H9 (cell line): ENCODE data around the gene RDH5. TPM values are rescaled to one million over a fixed set of nuclear protein-coding genes. Genes with fewer than 3 reads are reported as not detected.

ENCODE experiments used
- DNase-seq: peaks from one replicate; pipeline ENCODE4 v3.0.0-alpha.2; 2017
- H2AFZ ChIP-seq: one replicate; pipeline ENCODE4 v1.6.1; 2013; ENCODE audit warnings: mild to moderate bottlenecking, low read length, control low read depth, moderate library complexity
- H2AK5ac ChIP-seq: 2 replicates; pipeline ENCODE4 v1.6.1; 2013; ENCODE audit warnings: low read length, control low read depth, mixed read lengths; ENCODE audit not compliant: insufficient read length
- H2BK120ac ChIP-seq: one replicate; pipeline ENCODE4 v1.6.1; 2013; ENCODE audit warnings: low read depth, mild to moderate bottlenecking, low read length, control low read depth, inconsistent platforms; ENCODE audit not compliant: poor library complexity, severe bottlenecking
- H2BK12ac ChIP-seq: 2 replicates; pipeline ENCODE4 v1.6.1; 2013; ENCODE audit warnings: low read length, control low read depth, mixed read lengths, low read depth; ENCODE audit not compliant: insufficient read length
- H2BK15ac ChIP-seq: 2 replicates; pipeline ENCODE4 v1.6.1; 2013; ENCODE audit warnings: low read depth, low read length, control low read depth
- H2BK20ac ChIP-seq: one replicate; pipeline ENCODE4 v1.6.1; 2013; ENCODE audit warnings: low read depth, mild to moderate bottlenecking, low read length, control low read depth, inconsistent platforms; ENCODE audit not compliant: poor library complexity, severe bottlenecking
- H2BK5ac ChIP-seq: 2 replicates; pipeline ENCODE4 v1.6.1; 2013; ENCODE audit warnings: low read length, control low read depth, mixed read lengths; ENCODE audit not compliant: insufficient read length
- H3K14ac ChIP-seq: 2 replicates; pipeline ENCODE4 v1.6.1; 2013; ENCODE audit warnings: low read length, control low read depth; ENCODE audit not compliant: insufficient read depth
- H3K18ac ChIP-seq: 2 replicates; pipeline ENCODE4 v1.6.1; 2013; ENCODE audit warnings: low read depth, mild to moderate bottlenecking, mixed read lengths, low read length, control low read depth; ENCODE audit not compliant: insufficient read length
- H3K23ac ChIP-seq: 2 replicates; pipeline ENCODE4 v1.6.1; 2013; ENCODE audit warnings: low read length, control low read depth, mixed read lengths, low read depth; ENCODE audit not compliant: insufficient read length
- H3K23me2 ChIP-seq: 2 replicates; pipeline ENCODE4 v1.6.1; 2013; ENCODE audit warnings: low read depth, mild to moderate bottlenecking, mixed read lengths, low read length, control low read depth; ENCODE audit not compliant: insufficient read length, poor library complexity, severe bottlenecking
- H3K27ac ChIP-seq: 2 replicates; pipeline ENCODE4 v1.5.1; 2013; ENCODE audit warnings: low read length, control low read depth, mixed read lengths, low read depth; ENCODE audit not compliant: insufficient read length
- H3K27me3 ChIP-seq: 2 replicates; pipeline ENCODE4 v1.6.1; 2013; ENCODE audit warnings: low read length, control low read depth, inconsistent platforms; ENCODE audit not compliant: insufficient read depth
- H3K4ac ChIP-seq: 2 replicates; pipeline ENCODE4 v1.6.1; 2013; ENCODE audit warnings: low read depth, mild to moderate bottlenecking, control low read depth, inconsistent platforms, low read length, moderate library complexity
- H3K4me1 ChIP-seq: 2 replicates; pipeline ENCODE4 v1.6.1; 2013; ENCODE audit warnings: low read length, control low read depth, inconsistent platforms; ENCODE audit not compliant: insufficient read depth
- H3K4me2 ChIP-seq: 2 replicates; pipeline ENCODE4 v1.6.1; 2013; ENCODE audit warnings: low read length, control low read depth, mixed read lengths; ENCODE audit not compliant: insufficient read length, insufficient read depth
- H3K56ac ChIP-seq: 2 replicates; pipeline ENCODE4 v1.6.1; 2013; ENCODE audit warnings: low read depth, mild to moderate bottlenecking, mixed read lengths, low read length, control low read depth; ENCODE audit not compliant: insufficient read length
- H3K79me1 ChIP-seq: 2 replicates; pipeline ENCODE4 v1.6.1; 2013; ENCODE audit warnings: low read depth, mild to moderate bottlenecking, moderate library complexity, low read length, control low read depth, inconsistent platforms; ENCODE audit not compliant: insufficient read depth, poor library complexity, severe bottlenecking
- H3K79me2 ChIP-seq: 2 replicates; pipeline ENCODE4 v1.6.1; 2013; ENCODE audit warnings: low read length, control low read depth, inconsistent platforms; ENCODE audit not compliant: insufficient read depth
- H3K9ac ChIP-seq: 2 replicates; pipeline ENCODE4 v1.6.1; 2013; ENCODE audit warnings: low read length, control low read depth, mixed read lengths; ENCODE audit not compliant: insufficient read length; ENCODE audit errors: extremely low read depth
- H3K9me3 ChIP-seq: one replicate; pipeline ENCODE4 v1.6.1; 2013; ENCODE audit warnings: low read depth, low read length, inconsistent platforms; ENCODE audit not compliant: control insufficient read depth
- H3T11ph ChIP-seq: one replicate; pipeline ENCODE4 v1.6.1; 2013; ENCODE audit warnings: mild to moderate bottlenecking, low read length, control low read depth, inconsistent platforms
- H4K20me1 ChIP-seq: one replicate; pipeline ENCODE4 v1.6.1; 2013; ENCODE audit not compliant: control insufficient read depth, insufficient read length, insufficient read depth
- H4K5ac ChIP-seq: 2 replicates; pipeline ENCODE4 v1.6.1; 2013; ENCODE audit warnings: low read depth, mild to moderate bottlenecking, mixed read lengths, low read length, control low read depth; ENCODE audit not compliant: insufficient read length
- H4K8ac ChIP-seq: replicated peaks from 2 replicates; pipeline ENCODE4 v1.6.1; 2013; ENCODE audit warnings: low read length, control low read depth, mixed read lengths, low read depth; ENCODE audit not compliant: insufficient read length
- H4K91ac ChIP-seq: 2 replicates; pipeline ENCODE4 v1.6.1; 2013; ENCODE audit warnings: low read depth, mild to moderate bottlenecking, moderate library complexity, mixed read lengths, low read length, control low read depth; ENCODE audit not compliant: insufficient read length
- H3K27ac Mint-ChIP-seq, 3 experiments: 2 replicates in 2 of 3; 3 replicates in 1 of 3; pipeline ENCODE4 v1.8.0; 2020 to 2021; ENCODE audit warnings: mixed read lengths in 3 of 3, mild to moderate bottlenecking in 1 of 3, moderate library complexity in 1 of 3
- H3K27me3 Mint-ChIP-seq: 2 replicates; pipeline ENCODE4 v1.8.0; 2021; ENCODE audit warnings: low read depth, mild to moderate bottlenecking, moderate library complexity, mixed read lengths
- H3K36me3 Mint-ChIP-seq, 3 experiments: 2 replicates in 2 of 3; 3 replicates in 1 of 3; pipeline ENCODE4 v1.8.0; 2020 to 2021; ENCODE audit warnings: low read depth in 3 of 3, mixed read lengths in 3 of 3; ENCODE audit not compliant: insufficient read depth in 1 of 3
- H3K4me1 Mint-ChIP-seq, 2 experiments: 2 replicates each; pipeline ENCODE4 v1.8.0; 2020; ENCODE audit warnings: mixed read lengths in 2 of 2
- H3K4me3 Mint-ChIP-seq, 2 experiments: 2 replicates in 1 of 2; 3 replicates in 1 of 2; pipeline ENCODE4 v1.8.0; 2020 to 2021; ENCODE audit warnings: mild to moderate bottlenecking in 2 of 2, mixed read lengths in 2 of 2, moderate library complexity in 1 of 2
- H3K9me3 Mint-ChIP-seq, 2 experiments: 2 replicates in 1 of 2; 3 replicates in 1 of 2; pipeline ENCODE4 v1.8.0; 2020; ENCODE audit warnings: mild to moderate bottlenecking in 2 of 2, mixed read lengths in 2 of 2, moderate library complexity in 1 of 2
- WGBS: extraction: QIAGEN DNeasy Blood & Tissue Kit; methylation state at CpG from one replicate; pipeline ENCODE4 v1.1.7; 2013; ENCODE audit warnings: missing lambda C conversion rate, low lambda C conversion rate, mixed read lengths; ENCODE audit not compliant: insufficient read length; ENCODE audit errors: extremely low coverage; 5-methylcytosine and 5-hydroxymethylcytosine counted together
- total RNA-seq: library from RNA; stranded (reverse); gene quantifications from 2 replicates; pipeline ENCODE4 v1.2.1, GENCODE V29; 2021
- TF ChIP-seq, protein P1 (sequence below): fragments of 200-600 bp; sonication (generic); conservative IDR thresholded peaks from 3 replicates; pipeline ENCODE4 v1.8.0; 2021; ENCODE audit warnings: antibody characterized with exemption, mild to moderate bottlenecking

Gene RDH5
- total RNA-seq, 1 experiment from 2014 or later = 6.6 TPM

DNA sequence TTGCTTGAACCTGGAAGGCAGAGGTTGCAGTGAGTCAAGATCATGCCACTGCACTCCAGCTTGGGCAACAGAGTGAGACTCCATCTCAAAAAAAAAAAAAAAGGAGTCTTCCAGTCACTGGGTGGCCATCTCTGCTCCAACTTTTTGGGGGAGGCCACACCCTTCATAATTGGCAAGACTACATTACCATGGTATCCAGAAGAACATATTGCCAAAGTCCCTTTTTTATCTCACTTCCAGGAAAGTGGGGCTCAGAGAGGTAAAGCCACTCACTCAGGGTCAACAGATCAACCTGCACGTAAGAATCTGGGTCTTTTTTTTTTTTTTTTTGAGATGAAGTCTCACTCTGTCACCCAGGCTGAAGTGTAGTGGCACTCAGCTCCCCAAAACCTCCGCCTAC lies 13.7 kb downstream of the RDH5 start:
- no peak overlapping the region for H3K9ac ChIP-seq
- H2BK5ac ChIP-seq = no peak overlapping the region
- no peak overlapping the region for H2BK12ac ChIP-seq
- H3K4me2 ChIP-seq = no peak overlapping the region
- Mint-ChIP-seq H3K4me3 (no peak overlapping the region), H3K27me3 (no peaks in the 10 kb centered on the region; the same call in 1 of the 2 replicates), H3K36me3 (no peaks in the 10 kb centered on the region; a peak in 1 of 7 replicates), H3K4me1 (peaks cover 34 to 38% of the 10 kb centered on the region in 2 experiments), H3K9me3 (no peaks in the 10 kb centered on the region; a peak in 1 of 5 replicates), H3K27ac (no peak overlapping the region; a peak in 1 of 7 replicates)
- peaks cover 2% of the 10 kb centered on the region for H4K20me1 ChIP-seq
- TF ChIP-seq, protein P1, sequence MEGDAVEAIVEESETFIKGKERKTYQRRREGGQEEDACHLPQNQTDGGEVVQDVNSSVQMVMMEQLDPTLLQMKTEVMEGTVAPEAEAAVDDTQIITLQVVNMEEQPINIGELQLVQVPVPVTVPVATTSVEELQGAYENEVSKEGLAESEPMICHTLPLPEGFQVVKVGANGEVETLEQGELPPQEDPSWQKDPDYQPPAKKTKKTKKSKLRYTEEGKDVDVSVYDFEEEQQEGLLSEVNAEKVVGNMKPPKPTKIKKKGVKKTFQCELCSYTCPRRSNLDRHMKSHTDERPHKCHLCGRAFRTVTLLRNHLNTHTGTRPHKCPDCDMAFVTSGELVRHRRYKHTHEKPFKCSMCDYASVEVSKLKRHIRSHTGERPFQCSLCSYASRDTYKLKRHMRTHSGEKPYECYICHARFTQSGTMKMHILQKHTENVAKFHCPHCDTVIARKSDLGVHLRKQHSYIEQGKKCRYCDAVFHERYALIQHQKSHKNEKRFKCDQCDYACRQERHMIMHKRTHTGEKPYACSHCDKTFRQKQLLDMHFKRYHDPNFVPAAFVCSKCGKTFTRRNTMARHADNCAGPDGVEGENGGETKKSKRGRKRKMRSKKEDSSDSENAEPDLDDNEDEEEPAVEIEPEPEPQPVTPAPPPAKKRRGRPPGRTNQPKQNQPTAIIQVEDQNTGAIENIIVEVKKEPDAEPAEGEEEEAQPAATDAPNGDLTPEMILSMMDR = no peak
- H2AFZ ChIP-seq = no peak overlapping the region
- no peak overlapping the region for H3T11ph ChIP-seq
- no peaks in the 10 kb centered on the region for H3K79me2 ChIP-seq
- H2AK5ac ChIP-seq = no peak overlapping the region
- H3K18ac ChIP-seq = no peak overlapping the region
- no peaks in the 10 kb centered on the region for H3K9me3 ChIP-seq
- H2BK20ac ChIP-seq = no peak overlapping the region
- no peaks in the 10 kb centered on the region for H3K79me1 ChIP-seq
- no peaks in the 10 kb centered on the region; the same call in 1 of the 2 replicates for H3K4me1 ChIP-seq
- no peak for DNase-seq
- WGBS = no CpG with 5 or more reads among the region's 2 CpGs
- H3K27me3 ChIP-seq = no peaks in the 10 kb centered on the region
- no peak overlapping the region for H4K91ac ChIP-seq
- no peak overlapping the region for H2BK120ac ChIP-seq
- H2BK15ac ChIP-seq = no peak overlapping the region
- H3K14ac ChIP-seq = no peak overlapping the region
- no peak overlapping the region for H3K56ac ChIP-seq
- H3K23ac ChIP-seq = no peak overlapping the region
- H4K5ac ChIP-seq = no peak overlapping the region
- no peak overlapping the region for H3K27ac ChIP-seq
- no peak overlapping the region for H4K8ac ChIP-seq
- H3K23me2 ChIP-seq = peaks cover 16% of the 10 kb centered on the region
- no peak overlapping the region for H3K4ac ChIP-seq
